ENCODE results near the gene PDIA2.
"Not testable (repeated sequence)": the region's sequence is repeated elsewhere in the genome, so short reads cannot be mapped to it uniquely, and the experiment has no call there.

PDIA2 gene

GRCh38 chr16:264440-264951 lies 18.5 kb upstream of the PDIA2 start:
- Histone ChIP-seq H3K4me3 (ENCODE audit: low read depth in 1 of 2, low read length in 2 of 2) (no peak overlapping the region), H3K27ac (ENCODE audit: low read depth, low read length) (no peak overlapping the region), H3K9me3 (ENCODE audit: low read length) (no peaks in the 10 kb centered on the region), H3K36me3 (ENCODE audit: insufficient read depth, low read length) (peaks cover 55% of the 10 kb centered on the region), H3K27me3 (ENCODE audit: control insufficient read depth in 1 of 2, insufficient read depth in 2 of 2, low read length in 2 of 2) (no peaks in the 10 kb centered on the region), H3K9ac (ENCODE audit: low read length) (no peak overlapping the region), H3K4me1 (ENCODE audit: insufficient read depth, low read length) (no peaks in the 10 kb centered on the region)

GRCh38 chr16:265002-265529 lies 17.9 kb upstream of the PDIA2 start:
- Histone ChIP-seq H3K4me1 (ENCODE audit: insufficient read depth, low read length) (no peaks in the 10 kb centered on the region), H3K27ac (ENCODE audit: low read depth, low read length) (no peak overlapping the region), H3K9me3 (ENCODE audit: low read length) (no peaks in the 10 kb centered on the region), H3K36me3 (ENCODE audit: insufficient read depth, low read length) (peaks cover 50% of the 10 kb centered on the region), H3K9ac (ENCODE audit: low read length) (no peak overlapping the region), H3K27me3 (ENCODE audit: control insufficient read depth in 1 of 2, insufficient read depth in 2 of 2, low read length in 2 of 2) (no peaks in the 10 kb centered on the region), H3K4me3 (ENCODE audit: low read depth in 1 of 2, low read length in 2 of 2) (no peak overlapping the region)

- Histone ChIP-seq H3K36me3 (ENCODE audit: insufficient read depth, low read length) (peaks cover 44% of the 10 kb centered on the region), H3K27ac (ENCODE audit: low read depth, low read length) (no peak overlapping the region), H3K9me3 (ENCODE audit: low read length) (no peaks in the 10 kb centered on the region), H3K27me3 (ENCODE audit: control insufficient read depth in 1 of 2, insufficient read depth in 2 of 2, low read length in 2 of 2) (no peaks in the 10 kb centered on the region), H3K4me3 (ENCODE audit: low read depth in 1 of 2, low read length in 2 of 2) (no peak overlapping the region), H3K9ac (ENCODE audit: low read length) (no peak overlapping the region), H3K4me1 (ENCODE audit: insufficient read depth, low read length) (no peaks in the 10 kb centered on the region)
Observed at GRCh38 chr16:265711-266110, 17.3 kb upstream of the PDIA2 start.

GRCh38 chr16:266258-267164 lies 16.5 kb upstream of the PDIA2 start:
- Histone ChIP-seq H3K27ac (ENCODE audit: low read depth, low read length) (no peak overlapping the region), H3K36me3 (ENCODE audit: insufficient read depth, low read length) (peaks cover 36% of the 10 kb centered on the region), H3K9ac (ENCODE audit: low read length) (no peak overlapping the region), H3K4me1 (ENCODE audit: insufficient read depth, low read length) (no peaks in the 10 kb centered on the region), H3K27me3 (ENCODE audit: control insufficient read depth in 1 of 2, insufficient read depth in 2 of 2, low read length in 2 of 2) (no peaks in the 10 kb centered on the region), H3K9me3 (ENCODE audit: low read length) (no peaks in the 10 kb centered on the region), H3K4me3 (ENCODE audit: low read depth in 1 of 2, low read length in 2 of 2) (no peak overlapping the region)

- not testable (repeated sequence) for H3K27me3 ChIP-seq (ENCODE audit: control insufficient read depth in 1 of 2, insufficient read depth in 2 of 2, low read length in 2 of 2); H3K9me3 ChIP-seq (ENCODE audit: low read length); H3K27ac ChIP-seq (ENCODE audit: low read depth, low read length); H3K9ac ChIP-seq (ENCODE audit: low read length); H3K4me1 ChIP-seq (ENCODE audit: insufficient read depth, low read length); H3K4me3 ChIP-seq (ENCODE audit: low read depth in 1 of 2, low read length in 2 of 2)
- H3K36me3 ChIP-seq (ENCODE audit: insufficient read depth, low read length): peaks cover 25% of the 10 kb centered on the region
Observed at GRCh38 chr16:267562-267961, 15.4 kb upstream of the PDIA2 start.

- Histone ChIP-seq H3K9ac (ENCODE audit: low read length) (no peak overlapping the region), H3K4me1 (ENCODE audit: insufficient read depth, low read length) (no peaks in the 10 kb centered on the region), H3K9me3 (ENCODE audit: low read length) (no peaks in the 10 kb centered on the region), H3K27me3 (ENCODE audit: control insufficient read depth in 1 of 2, insufficient read depth in 2 of 2, low read length in 2 of 2) (peaks cover 0 to 4% of the 10 kb centered on the region in 2 donors), H3K36me3 (ENCODE audit: insufficient read depth, low read length) (peaks cover 18% of the 10 kb centered on the region), H3K4me3 (ENCODE audit: low read depth in 1 of 2, low read length in 2 of 2) (no peak overlapping the region), H3K27ac (ENCODE audit: low read depth, low read length) (no peak overlapping the region)
Observed at GRCh38 chr16:268141-269053, 14.6 kb upstream of the PDIA2 start.

GRCh38 chr16:269061-269796 lies 13.7 kb upstream of the PDIA2 start:
- Histone ChIP-seq H3K27ac (ENCODE audit: low read depth, low read length) (no peak overlapping the region), H3K4me1 (ENCODE audit: insufficient read depth, low read length) (no peaks in the 10 kb centered on the region), H3K9ac (ENCODE audit: low read length) (no peak overlapping the region), H3K9me3 (ENCODE audit: low read length) (no peaks in the 10 kb centered on the region), H3K4me3 (ENCODE audit: low read depth in 1 of 2, low read length in 2 of 2) (no peak overlapping the region), H3K27me3 (ENCODE audit: control insufficient read depth in 1 of 2, insufficient read depth in 2 of 2, low read length in 2 of 2) (peaks cover 0 to 12% of the 10 kb centered on the region in 2 donors), H3K36me3 (ENCODE audit: insufficient read depth, low read length) (peaks cover 10% of the 10 kb centered on the region)

- Histone ChIP-seq H3K27ac (ENCODE audit: low read depth, low read length) (no peak overlapping the region), H3K27me3 (ENCODE audit: control insufficient read depth in 1 of 2, insufficient read depth in 2 of 2, low read length in 2 of 2) (peaks cover 0 to 22% of the 10 kb centered on the region in 2 donors), H3K4me3 (ENCODE audit: low read depth in 1 of 2, low read length in 2 of 2) (no peak overlapping the region), H3K9me3 (ENCODE audit: low read length) (no peaks in the 10 kb centered on the region), H3K9ac (ENCODE audit: low read length) (no peak overlapping the region), H3K4me1 (ENCODE audit: insufficient read depth, low read length) (no peaks in the 10 kb centered on the region), H3K36me3 (ENCODE audit: insufficient read depth, low read length) (no peaks in the 10 kb centered on the region)
Observed at GRCh38 chr16:270381-271255, 12.3 kb upstream of the PDIA2 start.

- no peak overlapping the region for H3K9ac ChIP-seq (ENCODE audit: low read length)
- no peaks in the 10 kb centered on the region for H3K9me3 ChIP-seq (ENCODE audit: low read length)
- H3K27ac ChIP-seq (ENCODE audit: low read depth, low read length): no peak overlapping the region
- H3K4me1 ChIP-seq (ENCODE audit: insufficient read depth, low read length): no peaks in the 10 kb centered on the region
- peaks cover 0 to 22% of the 10 kb centered on the region in 2 donors for H3K27me3 ChIP-seq (ENCODE audit: control insufficient read depth in 1 of 2, insufficient read depth in 2 of 2, low read length in 2 of 2)
- no peak overlapping the region for H3K4me3 ChIP-seq (ENCODE audit: low read depth in 1 of 2, low read length in 2 of 2)
- H3K36me3 ChIP-seq (ENCODE audit: insufficient read depth, low read length): no peaks in the 10 kb centered on the region
Observed at GRCh38 chr16:272633-273546, 10.1 kb upstream of the PDIA2 start.
